ENCODE measurements around the gene ALDOB.

The ALDOB gene

DNA sequence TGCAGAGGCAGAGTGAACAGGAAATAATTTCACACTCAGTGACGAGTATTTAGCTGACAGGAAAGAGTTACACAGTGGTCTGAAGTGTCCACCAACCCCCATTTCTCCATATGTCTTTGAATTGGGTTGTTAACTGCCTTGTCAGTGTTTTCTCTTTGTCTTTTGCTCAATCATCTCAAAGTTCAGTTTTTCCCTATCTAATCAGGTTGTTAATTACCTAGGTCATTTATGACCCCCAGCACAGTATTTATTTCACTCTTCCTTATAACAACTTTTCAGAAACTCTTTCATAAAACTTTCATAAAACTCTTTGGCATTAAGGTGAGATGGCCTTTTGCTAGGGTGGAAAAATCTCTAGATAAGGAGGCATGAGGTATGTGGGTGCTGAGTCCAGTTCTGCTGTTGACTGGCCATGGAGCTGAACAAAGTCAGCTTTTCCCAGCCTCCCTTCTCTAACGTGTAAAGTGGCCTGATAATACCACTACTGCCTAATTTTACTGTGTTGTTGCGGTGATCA is 5.2 kb upstream of the ALDOB start:
- TF ChIP-seq, protein P1, sequence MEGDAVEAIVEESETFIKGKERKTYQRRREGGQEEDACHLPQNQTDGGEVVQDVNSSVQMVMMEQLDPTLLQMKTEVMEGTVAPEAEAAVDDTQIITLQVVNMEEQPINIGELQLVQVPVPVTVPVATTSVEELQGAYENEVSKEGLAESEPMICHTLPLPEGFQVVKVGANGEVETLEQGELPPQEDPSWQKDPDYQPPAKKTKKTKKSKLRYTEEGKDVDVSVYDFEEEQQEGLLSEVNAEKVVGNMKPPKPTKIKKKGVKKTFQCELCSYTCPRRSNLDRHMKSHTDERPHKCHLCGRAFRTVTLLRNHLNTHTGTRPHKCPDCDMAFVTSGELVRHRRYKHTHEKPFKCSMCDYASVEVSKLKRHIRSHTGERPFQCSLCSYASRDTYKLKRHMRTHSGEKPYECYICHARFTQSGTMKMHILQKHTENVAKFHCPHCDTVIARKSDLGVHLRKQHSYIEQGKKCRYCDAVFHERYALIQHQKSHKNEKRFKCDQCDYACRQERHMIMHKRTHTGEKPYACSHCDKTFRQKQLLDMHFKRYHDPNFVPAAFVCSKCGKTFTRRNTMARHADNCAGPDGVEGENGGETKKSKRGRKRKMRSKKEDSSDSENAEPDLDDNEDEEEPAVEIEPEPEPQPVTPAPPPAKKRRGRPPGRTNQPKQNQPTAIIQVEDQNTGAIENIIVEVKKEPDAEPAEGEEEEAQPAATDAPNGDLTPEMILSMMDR (IDR thresholded peaks at IDR 0.05; ENCODE audit: borderline replicate concordance, insufficient read depth, low read depth, low read length), result no peak
- no peak overlapping the region for H3K4me3 ChIP-seq (ENCODE audit: low read depth, low read length)

DNA sequence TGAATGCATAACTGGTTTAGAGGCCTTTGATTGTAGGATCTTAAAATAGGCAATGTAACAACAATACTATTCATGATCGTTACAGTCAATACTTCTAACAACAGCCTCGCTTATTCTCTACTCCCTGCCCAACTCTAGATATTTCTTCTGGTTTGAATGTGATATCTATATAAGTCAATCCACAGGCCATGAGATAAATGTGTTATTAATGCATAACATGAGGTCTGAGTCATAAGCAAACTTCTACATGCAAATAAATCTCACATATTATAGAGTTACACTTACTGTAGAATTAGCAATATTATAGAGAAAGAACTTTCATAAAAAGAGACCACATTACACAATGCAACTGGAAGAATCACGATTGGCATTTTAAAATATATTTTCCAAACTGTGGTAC is 2.9 kb upstream of the ALDOB start:
- TF ChIP-seq, protein P1 (IDR thresholded peaks at IDR 0.05; ENCODE audit: borderline replicate concordance, insufficient read depth, low read depth, low read length), result no peak
- no peak overlapping the region for H3K4me3 ChIP-seq (ENCODE audit: low read depth, low read length)

DNA sequence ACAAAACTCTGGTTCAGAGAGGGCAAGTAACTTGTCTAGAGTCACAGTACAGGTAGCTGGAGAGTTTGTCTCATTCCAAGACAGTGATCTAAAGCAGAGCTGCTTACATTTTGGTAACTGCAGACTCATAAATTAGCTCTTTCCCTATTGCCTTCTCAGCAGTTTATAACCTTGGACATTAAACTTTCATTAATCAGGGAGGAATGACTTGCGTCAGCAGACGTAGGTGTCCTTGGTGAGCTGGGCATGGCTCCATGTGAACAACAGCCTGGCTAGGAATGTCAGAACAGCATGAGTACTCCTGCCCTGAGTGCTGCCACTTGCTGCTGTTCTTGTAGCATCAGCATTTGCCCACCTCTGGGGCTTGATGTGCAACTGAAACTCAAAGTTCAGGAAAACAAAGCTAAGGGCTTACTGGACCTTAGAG is 2.2 kb upstream of the ALDOB start:
- TF ChIP-seq, protein P1 (IDR thresholded peaks at IDR 0.05; ENCODE audit: borderline replicate concordance, insufficient read depth, low read depth, low read length), result no peak
- H3K4me3 ChIP-seq (ENCODE audit: low read depth, low read length), result no peak overlapping the region

DNA sequence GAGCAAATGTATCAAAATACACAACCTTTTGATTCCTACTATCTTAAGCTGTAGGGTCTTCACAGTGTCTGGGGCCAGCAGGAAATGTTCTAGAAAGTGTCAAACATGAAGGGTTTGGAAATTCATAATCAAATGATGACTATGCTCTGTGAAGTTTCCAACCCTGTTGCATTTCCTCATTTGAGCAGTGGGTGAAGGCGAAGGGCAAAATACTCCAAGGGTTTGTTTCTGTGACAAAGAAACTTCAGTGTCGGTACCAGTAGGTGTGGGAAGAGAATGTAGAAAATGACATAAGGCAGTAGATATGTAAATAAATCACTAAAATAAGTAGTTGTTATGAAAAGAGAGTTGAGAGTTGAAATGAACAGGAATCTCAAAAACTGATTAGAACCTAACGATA is 576 bp downstream of the ALDOB start:
- no peak overlapping the region for H3K4me3 ChIP-seq (ENCODE audit: low read depth, low read length)
- TF ChIP-seq, protein P1 (IDR thresholded peaks at IDR 0.05; ENCODE audit: borderline replicate concordance, insufficient read depth, low read depth, low read length), result no peak

DNA sequence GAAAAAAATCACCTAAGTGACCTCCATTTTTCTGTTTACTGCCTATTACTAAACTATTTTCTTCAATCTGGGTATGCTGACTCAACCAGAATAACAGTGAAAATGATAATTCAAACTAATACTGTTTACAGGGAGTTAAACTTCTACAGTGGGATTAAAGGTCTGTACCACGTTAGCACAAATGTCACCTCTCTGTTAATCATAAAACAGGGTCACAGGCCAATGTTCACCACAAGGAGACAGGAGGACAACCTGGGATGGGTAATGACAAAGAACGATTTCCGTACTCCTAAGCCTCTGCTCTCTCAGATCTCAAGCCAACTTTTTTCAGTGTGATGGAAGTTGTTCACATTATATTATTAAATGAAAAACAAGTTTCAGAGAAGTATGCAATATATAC is 2.3 kb downstream of the ALDOB start:
- TF ChIP-seq, protein P1 (IDR thresholded peaks at IDR 0.05; ENCODE audit: borderline replicate concordance, insufficient read depth, low read depth, low read length), result no peak
- H3K4me3 ChIP-seq (ENCODE audit: low read depth, low read length), result no peak overlapping the region

DNA sequence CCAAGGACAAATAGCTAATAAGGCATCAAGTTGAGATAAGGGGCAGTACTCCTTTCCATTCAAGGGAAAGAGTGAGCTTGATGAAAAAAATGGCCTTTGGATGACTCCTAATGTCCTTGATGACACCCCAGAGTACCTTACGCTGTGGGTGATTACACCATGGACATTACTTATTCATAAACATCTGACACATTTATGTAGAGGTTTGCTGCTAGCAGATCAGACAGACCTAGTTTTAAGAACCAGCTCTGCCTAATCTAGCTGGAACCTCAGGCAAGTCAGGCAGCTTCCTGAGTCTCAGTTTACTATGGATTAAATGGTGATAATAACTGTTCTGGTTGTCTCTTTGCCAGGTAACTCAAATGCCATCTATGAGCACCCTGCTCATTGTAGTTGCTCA is 2.8 kb downstream of the ALDOB start:
- no peak overlapping the region for H3K4me3 ChIP-seq (ENCODE audit: low read depth, low read length)
- TF ChIP-seq, protein P1 (IDR thresholded peaks at IDR 0.05; ENCODE audit: borderline replicate concordance, insufficient read depth, low read depth, low read length), result no peak

DNA sequence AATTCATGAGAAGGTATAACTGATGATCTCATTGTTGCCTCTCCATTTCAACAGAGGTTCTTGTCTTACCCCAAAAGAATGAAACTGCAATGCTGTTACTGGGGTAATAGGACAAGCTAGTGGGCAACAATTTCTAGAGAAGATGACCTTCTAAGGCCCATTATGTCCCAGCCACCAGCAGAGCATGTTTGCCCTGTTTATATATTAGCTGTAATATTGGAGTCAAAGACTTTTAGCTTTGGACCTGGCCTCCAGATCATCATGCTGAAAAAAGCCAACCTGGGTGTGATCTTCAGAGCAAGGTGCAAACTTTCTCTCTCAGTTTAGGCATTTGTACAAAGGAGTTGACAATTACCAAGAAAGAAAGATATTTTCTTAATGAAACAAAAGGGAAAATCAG is 3.4 kb downstream of the ALDOB start:
- TF ChIP-seq, protein P1 (IDR thresholded peaks at IDR 0.05; ENCODE audit: borderline replicate concordance, insufficient read depth, low read depth, low read length), result no peak
- H3K4me3 ChIP-seq (ENCODE audit: low read depth, low read length), result no peak overlapping the region
